Stimulated activated effector memory CD8-positive, alpha-beta T cell treated with anti-CD3 and anti-CD28 coated beads, Interleukin-12 subunit alpha, Interleukin-12 subunit beta, amount 100 ng/mL, for 72 hours (primary cell): ENCODE data around the gene NELFB.
A peak's percentile ranks its signal among the peaks of the same experiment; 100 is the strongest.

Experiments
- ATAC-seq: fragments of 150-1000 bp; cut with Tn5 transposase; 2 replicates; pipeline ENCODE4 v1.10.0; 2021
- DNase-seq, 2 donors: peaks; one replicate each; pipeline ENCODE4 v3.0.0; 2021 to 2022; ENCODE audit warnings: low spot score in 2 of 2
- H3K27ac Mint-ChIP-seq: one replicate; pipeline ENCODE4 v1.8.0; 2022; ENCODE audit warnings: mild to moderate bottlenecking, mixed read lengths
- H3K36me3 Mint-ChIP-seq: one replicate; pipeline ENCODE4 v1.8.0; 2022; ENCODE audit warnings: mild to moderate bottlenecking, mixed read lengths
- H3K4me1 Mint-ChIP-seq: one replicate; pipeline ENCODE4 v1.8.0; 2022; ENCODE audit warnings: mixed read lengths
- H3K4me3 Mint-ChIP-seq: one replicate; pipeline ENCODE4 v1.8.0; 2022; ENCODE audit warnings: mild to moderate bottlenecking, mixed read lengths
- H3K9me3 Mint-ChIP-seq: one replicate; pipeline ENCODE4 v1.8.0; 2022; ENCODE audit warnings: mixed read lengths

Gene NELFB

DNA sequence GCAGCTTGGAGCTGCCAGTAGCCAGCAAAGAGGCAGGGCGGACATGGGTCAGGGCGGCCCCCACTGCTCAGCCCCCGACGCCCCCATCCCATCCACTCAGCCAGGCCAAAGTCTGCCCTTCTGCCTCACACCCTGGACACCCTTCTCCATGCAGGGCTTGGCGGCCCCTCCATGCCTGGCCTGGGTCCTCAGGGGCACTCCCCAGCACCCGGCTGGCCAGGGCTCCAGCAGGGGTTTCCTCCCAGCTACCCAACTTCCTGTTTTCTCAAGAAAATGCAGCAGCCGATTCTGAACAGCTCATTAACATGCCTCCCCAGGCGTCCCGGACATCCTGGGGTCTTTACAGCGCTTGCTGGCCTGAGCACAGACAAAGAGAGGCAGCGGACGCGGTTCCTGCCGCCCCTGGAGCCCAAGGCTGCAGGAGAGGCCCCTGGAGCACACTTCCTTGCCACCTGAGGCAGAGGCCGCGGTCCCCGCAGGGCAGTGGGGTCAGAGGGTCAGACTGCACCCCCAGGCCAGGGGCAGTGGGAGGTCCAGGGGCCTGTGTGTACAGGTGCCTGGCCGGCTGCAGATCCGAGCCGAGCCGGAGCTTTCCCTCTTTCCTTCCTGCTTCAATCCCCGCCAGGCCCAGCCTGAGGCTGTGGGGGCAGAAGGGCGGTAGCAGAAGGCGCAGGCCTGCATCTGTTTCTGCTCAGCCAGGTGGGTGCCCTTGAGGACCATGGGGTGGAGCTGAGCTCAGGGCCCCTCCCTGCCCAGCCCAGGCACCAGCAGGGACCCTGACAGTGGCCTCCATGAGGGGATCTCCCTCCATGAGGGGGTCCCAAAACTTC lies 65.6 kb downstream of the NELFB start:
- Mint-ChIP-seq H3K4me1 (no peaks in the 10 kb centered on the region), H3K4me3 (no peak overlapping the region), H3K27ac (no peak overlapping the region), H3K36me3 (no peaks in the 10 kb centered on the region), H3K9me3 (no peaks in the 10 kb centered on the region)
- peak; percentile 25 for ATAC-seq
- no peak for DNase-seq

DNA sequence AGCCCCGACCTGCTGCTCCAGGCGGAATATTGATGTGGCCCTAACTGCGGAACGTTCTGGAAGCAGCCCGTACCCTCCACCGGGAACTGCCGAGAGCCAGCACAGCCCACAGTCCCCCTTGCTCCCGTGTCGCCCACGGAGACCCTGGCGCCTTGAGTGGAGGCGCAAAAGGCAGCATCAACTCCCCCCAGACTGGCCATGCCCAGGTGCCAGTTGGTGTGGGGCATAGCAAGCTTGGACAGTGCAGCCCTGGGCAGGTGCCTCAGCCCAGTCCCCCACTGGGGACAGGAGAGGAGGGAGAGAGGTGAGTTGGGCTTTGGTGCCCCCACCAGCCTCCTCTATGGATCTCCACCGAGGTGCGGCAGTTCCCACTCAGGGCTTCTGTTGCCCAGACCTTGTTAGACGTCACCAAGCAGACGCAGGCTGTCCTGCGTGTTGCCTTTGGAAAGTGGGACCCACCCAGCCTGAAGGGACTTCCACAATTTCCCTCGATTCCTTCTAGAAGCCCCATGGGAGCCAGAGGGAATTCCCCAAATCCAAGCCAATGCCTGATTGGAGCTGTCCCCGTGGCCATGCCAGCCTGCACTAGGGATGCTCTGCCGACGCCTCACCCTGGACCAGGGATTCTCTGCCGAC lies 66.7 kb downstream of the NELFB start:
- Mint-ChIP-seq H3K4me3 (no peak overlapping the region), H3K27ac (no peak overlapping the region), H3K4me1 (peaks cover 4% of the 10 kb centered on the region), H3K9me3 (no peaks in the 10 kb centered on the region), H3K36me3 (peaks cover 2% of the 10 kb centered on the region)
- DNase-seq (no peak), ATAC-seq (no peak)
